OCI-LY7 (cell line): ENCODE measurements around the gene CLCA2. TPM values are rescaled to one million over a fixed set of nuclear protein-coding genes. Genes with fewer than 3 reads are reported as not detected.

Source experiments
- BruUV-seq: library from RNA; stranded (reverse); fragments of 400-500 nt; replicated peaks from 2 replicates; lab custom pipeline; 2021; lab: Mats Ljungman, UMichigan
- CTCF ChIA-PET: fragments of 300-600 bp; sonication (Branson Sonifier 250); formaldehyde crosslinking; loops from one replicate; lab custom pipeline; 2022; ENCODE audit warnings: antibody characterized with exemption; ENCODE audit not compliant: unreplicated experiment; lab: Charles Lee
- POLR2A ChIA-PET: fragments of 300-600 bp; sonication (Branson Sonifier 250); formaldehyde crosslinking; loops from one replicate; lab custom pipeline; 2022; ENCODE audit warnings: antibody characterized with exemption; lab: Charles Lee
- DNase-seq: peaks from one replicate; pipeline ENCODE4 v3.0.0-alpha.2; 2015; ENCODE audit warnings: low spot score
- H2AFZ ChIP-seq: fragments of 200-600 bp; sonication (generic), shearing (Covaris generic); 2 replicates; pipeline ENCODE4 v1.6.1; 2014; ENCODE audit warnings: mild to moderate bottlenecking, antibody characterized with exemption, low read length, moderate library complexity
- H3K27ac ChIP-seq: fragments of 200-600 bp; sonication (generic); 2 replicates; pipeline ENCODE4 v1.5.1; 2014; ENCODE audit warnings: mixed run types, low read depth, mild to moderate bottlenecking, moderate library complexity, low read length, inconsistent platforms; ENCODE audit not compliant: poor library complexity, severe bottlenecking
- H3K36me3 ChIP-seq: fragments of 200-600 bp; sonication (generic); 2 replicates; pipeline ENCODE4 v1.6.1; 2014; ENCODE audit warnings: mild to moderate bottlenecking, antibody characterized with exemption, low read length, moderate library complexity, mixed read lengths; ENCODE audit not compliant: insufficient read depth
- H3K4me1 ChIP-seq: fragments of 200-600 bp; sonication (generic); 2 replicates; pipeline ENCODE4 v1.5.1; 2014; ENCODE audit warnings: mild to moderate bottlenecking, low read length; ENCODE audit not compliant: insufficient read depth, poor library complexity, severe bottlenecking
- H3K4me2 ChIP-seq: fragments of 200-600 bp; sonication (generic); 2 replicates; pipeline ENCODE4 v1.6.1; 2014; ENCODE audit warnings: mild to moderate bottlenecking, low read length
- H3K4me3 ChIP-seq: fragments of 200-600 bp; sonication (generic); 2 replicates; pipeline ENCODE4 v1.5.1; 2014; ENCODE audit warnings: mild to moderate bottlenecking, low read depth, low read length; ENCODE audit not compliant: poor library complexity, severe bottlenecking
- H3K79me2 ChIP-seq: fragments of 200-600 bp; sonication (generic); 2 replicates; pipeline ENCODE4 v1.6.1; 2016; ENCODE audit warnings: low read depth, mild to moderate bottlenecking, low read length, moderate library complexity, mixed read lengths; ENCODE audit not compliant: insufficient read depth
- H3K9me2 ChIP-seq: fragments of 200-600 bp; sonication (generic); 2 replicates; pipeline ENCODE4 v1.6.1; 2016; ENCODE audit warnings: mild to moderate bottlenecking, low read length, mixed read lengths; ENCODE audit not compliant: insufficient read depth
- H3K9me3 ChIP-seq: fragments of 200-600 bp; sonication (generic); 2 replicates; pipeline ENCODE4 v1.6.1; 2014; ENCODE audit warnings: mild to moderate bottlenecking, mixed run types, low read length, mixed read lengths
- H4K20me1 ChIP-seq: fragments of 200-600 bp; sonication (generic); 2 replicates; pipeline ENCODE4 v1.6.1; 2014; ENCODE audit warnings: mild to moderate bottlenecking, antibody characterized with exemption, low read length, moderate library complexity, mixed read lengths; ENCODE audit not compliant: insufficient read depth
- EZH2phosphoT487 ChIP-seq: fragments of 200-600 bp; sonication (generic); IDR thresholded peaks from 2 replicates; pipeline ENCODE4 v1.6.1; 2018; ENCODE audit warnings: low read depth, borderline replicate concordance, mild to moderate bottlenecking, mixed run types, antibody characterized with exemption, low read length, moderate library complexity, mixed read lengths
- intact Hi-C: fragments of 100-400 bp; cut with micrococcal nuclease; formaldehyde crosslinking; loops from one replicate; pipeline ENCODE4 v1.10.0; 2022; ENCODE audit not compliant: unreplicated experiment
- total RNA-seq, 2 experiments: library from RNA; depleted of rRNA in 1 of 2; stranded (reverse); fragments of >200 nt in 1 of 2; shearing (Covaris generic) in 1 of 2; gene quantifications; 2 replicates each; pipeline ENCODE4 v1.2.3, GENCODE V29; 2014 to 2022
- TF ChIP-seq, protein P1 (sequence below): fragments of 200-600 bp; sonication (generic); conservative IDR thresholded peaks from 2 replicates; pipeline ENCODE4 v1.5.1; 2014; ENCODE audit warnings: mild to moderate bottlenecking, antibody characterized with exemption, low read length, moderate library complexity, mixed read lengths

The CLCA2 gene
- total RNA-seq, 2 experiments from 2014 or later, result not detected

DNA sequence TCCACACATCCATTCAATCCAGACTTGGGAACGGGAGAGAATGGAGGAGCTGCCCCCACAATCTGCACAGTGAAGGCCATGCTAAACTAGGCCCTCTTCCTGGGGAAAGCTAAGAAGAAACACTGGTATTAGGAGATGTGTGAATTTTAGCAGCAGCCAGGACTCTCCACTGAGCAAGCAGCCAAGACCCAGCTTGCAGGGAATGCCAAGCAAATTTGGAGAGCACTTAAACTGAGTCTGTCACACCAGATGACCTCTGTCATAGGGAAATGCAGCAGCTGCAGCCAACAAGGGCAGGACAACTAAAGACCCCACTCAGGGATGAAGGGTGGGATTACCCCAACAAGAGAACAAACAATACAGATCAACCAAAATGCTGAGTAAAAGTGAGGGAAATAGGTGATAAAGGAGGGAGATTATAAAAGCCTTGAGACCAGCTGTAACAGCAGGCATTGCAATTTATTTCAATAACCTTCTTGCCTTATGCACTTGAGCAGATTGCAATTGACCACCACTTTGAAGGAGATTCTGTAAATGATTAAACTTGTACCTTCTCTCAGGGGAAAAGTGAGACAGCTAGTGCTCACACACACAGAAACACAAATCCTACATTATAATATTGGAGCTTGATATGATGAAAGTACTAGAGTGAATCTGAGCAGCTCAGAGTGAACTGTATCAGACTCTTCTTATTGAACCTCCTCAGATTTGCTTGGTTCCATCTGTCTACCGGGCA is 42.3 kb downstream of the CLCA2 start:
- intact Hi-C loops, result no loop called here
- Histone ChIP-seq H2AFZ (no peak overlapping the region), H3K79me2 (no peaks in the 10 kb centered on the region), H3K9me3 (no peaks in the 10 kb centered on the region), H3K4me3 (no peak overlapping the region), H4K20me1 (no peaks in the 10 kb centered on the region), H3K27ac (no peak overlapping the region), H3K36me3 (no peaks in the 10 kb centered on the region), H3K4me2 (no peak overlapping the region), H3K9me2 (no peaks in the 10 kb centered on the region), H3K4me1 (no peaks in the 10 kb centered on the region)
- TF ChIP-seq EZH2phosphoT487, result no peak
- TF ChIP-seq, protein P1, sequence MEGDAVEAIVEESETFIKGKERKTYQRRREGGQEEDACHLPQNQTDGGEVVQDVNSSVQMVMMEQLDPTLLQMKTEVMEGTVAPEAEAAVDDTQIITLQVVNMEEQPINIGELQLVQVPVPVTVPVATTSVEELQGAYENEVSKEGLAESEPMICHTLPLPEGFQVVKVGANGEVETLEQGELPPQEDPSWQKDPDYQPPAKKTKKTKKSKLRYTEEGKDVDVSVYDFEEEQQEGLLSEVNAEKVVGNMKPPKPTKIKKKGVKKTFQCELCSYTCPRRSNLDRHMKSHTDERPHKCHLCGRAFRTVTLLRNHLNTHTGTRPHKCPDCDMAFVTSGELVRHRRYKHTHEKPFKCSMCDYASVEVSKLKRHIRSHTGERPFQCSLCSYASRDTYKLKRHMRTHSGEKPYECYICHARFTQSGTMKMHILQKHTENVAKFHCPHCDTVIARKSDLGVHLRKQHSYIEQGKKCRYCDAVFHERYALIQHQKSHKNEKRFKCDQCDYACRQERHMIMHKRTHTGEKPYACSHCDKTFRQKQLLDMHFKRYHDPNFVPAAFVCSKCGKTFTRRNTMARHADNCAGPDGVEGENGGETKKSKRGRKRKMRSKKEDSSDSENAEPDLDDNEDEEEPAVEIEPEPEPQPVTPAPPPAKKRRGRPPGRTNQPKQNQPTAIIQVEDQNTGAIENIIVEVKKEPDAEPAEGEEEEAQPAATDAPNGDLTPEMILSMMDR, result no peak
- CTCF ChIA-PET, result no interaction called here
- POLR2A ChIA-PET, result interaction anchor here (0.6 kb wide), 1 partner anchor 53 kb away, joined by 3 read pairs; no protein-coding TSS in a partner anchor
- DNase-seq, result no peak
- no TSS peak for BruUV-seq

DNA sequence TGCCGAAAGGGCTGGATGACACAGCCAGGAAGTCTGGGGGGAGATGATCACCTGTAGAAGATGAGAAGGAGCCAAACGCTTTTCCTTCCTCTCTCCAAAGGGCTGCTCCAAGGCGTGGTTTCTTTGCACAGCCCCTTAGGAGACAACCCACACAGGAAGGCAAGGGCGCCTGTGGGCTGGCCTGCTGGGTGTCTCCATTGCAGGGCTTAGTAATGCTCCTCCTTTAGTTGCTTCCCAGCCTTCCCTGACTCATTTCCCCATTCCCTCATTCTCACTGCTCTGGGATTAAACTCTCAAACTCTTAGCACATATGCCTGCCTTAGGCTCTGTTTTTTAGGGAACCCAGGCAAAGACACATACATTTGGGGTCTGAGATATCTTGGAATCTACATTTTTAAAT is 43.0 kb downstream of the CLCA2 start:
- no TSS peak for BruUV-seq
- H3K4me3 ChIP-seq, result no peak overlapping the region
- no peaks in the 10 kb centered on the region for H3K36me3 ChIP-seq
- ChIA-PET CTCF (no interaction called here), POLR2A (interaction anchor here (0.6 kb wide), 1 partner anchor 52 kb away, joined by 3 read pairs; no protein-coding TSS in a partner anchor)
- H3K79me2 ChIP-seq, result no peaks in the 10 kb centered on the region
- H3K27ac ChIP-seq, result no peak overlapping the region
- no peak for DNase-seq
- no peaks in the 10 kb centered on the region for H3K9me2 ChIP-seq
- H2AFZ ChIP-seq, result no peak overlapping the region
- intact Hi-C loops, result no loop called here
- no peak overlapping the region for H3K4me2 ChIP-seq
- no peaks in the 10 kb centered on the region for H3K4me1 ChIP-seq
- no peaks in the 10 kb centered on the region for H3K9me3 ChIP-seq
- TF ChIP-seq, protein P1, result no peak
- no peak for TF ChIP-seq EZH2phosphoT487
- no peaks in the 10 kb centered on the region for H4K20me1 ChIP-seq

DNA sequence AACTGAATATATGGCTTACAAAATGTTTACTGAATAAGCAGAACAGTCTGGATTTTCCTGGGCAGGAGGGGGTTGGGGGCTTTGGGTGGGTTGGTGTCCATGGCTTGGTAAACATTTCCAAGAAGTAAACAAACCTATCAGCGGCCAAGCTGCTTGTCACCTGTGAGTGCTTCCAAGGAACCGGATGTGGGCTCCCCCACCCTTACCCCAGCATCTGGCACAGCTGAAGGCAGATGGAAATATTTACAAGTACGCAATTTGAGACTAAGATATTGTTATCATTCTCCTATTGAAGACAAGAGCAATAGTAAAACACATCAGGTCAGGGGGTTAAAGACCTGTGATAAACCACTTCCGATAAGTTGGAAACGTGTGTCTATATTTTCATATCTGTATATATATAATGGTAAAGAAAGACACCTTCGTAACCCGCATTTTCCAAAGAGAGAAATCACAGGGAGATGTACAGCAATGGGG is 44.6 kb downstream of the CLCA2 start, which contains the start of gene CLCA1:
CLCA1 (plus strand) TSS at position 427 of the 477 bp plus-strand sequence; CDS start at position 472, 45 bp downstream.
- H2AFZ ChIP-seq, result no peak within 1 kb of the TSS
- no peaks in the 10 kb centered on the region for H3K9me3 ChIP-seq
- TF ChIP-seq, protein P1, result no peak
- no peak for TF ChIP-seq EZH2phosphoT487
- ChIA-PET CTCF (no interaction called here), POLR2A (no interaction called here)
- BruUV-seq, result no TSS peak
- DNase-seq, result no peak
- no peaks in the 10 kb centered on the region for H3K9me2 ChIP-seq
- H3K4me2 ChIP-seq, result no peak within 1 kb of the TSS
- H4K20me1 ChIP-seq, result no peaks in the 10 kb centered on the region
- H3K27ac ChIP-seq, result no peak within 1 kb of the TSS
- no peaks in the 10 kb centered on the region for H3K79me2 ChIP-seq
- intact Hi-C loops, result no loop called here
- no peak within 1 kb of the TSS for H3K4me3 ChIP-seq
- no peaks in the 10 kb centered on the region for H3K36me3 ChIP-seq
- no peaks in the 10 kb centered on the region for H3K4me1 ChIP-seq
